SK-N-SH treated with all-trans-retinoic acid at 6 μM for 48 hours (cell line): ENCODE measurements around the gene EPHB4.

Source experiments
- ATAC-seq: fragments of 200-7000 bp; cut with Tn5 transposase; 3 replicates; pipeline ENCODE4 v1.9.1; 2020; ENCODE audit warnings: mild to moderate bottlenecking, moderate library complexity
- ARNTL ChIP-seq: fragments of 450-650 bp; formaldehyde crosslinking; IDR thresholded peaks from 2 replicates; pipeline ENCODE4 v1.5.0; 2020; ENCODE audit warnings: low read depth, mild to moderate bottlenecking, moderate library complexity, borderline replicate concordance
- BACH2 ChIP-seq: fragments of 250-450 bp; sonication (Bioruptor Pico); IDR thresholded peaks from 2 replicates; pipeline ENCODE4 v1.9.0; 2021; ENCODE audit warnings: mild to moderate bottlenecking, borderline replicate concordance
- CSDC2 ChIP-seq: fragments of 250-450 bp; sonication (Bioruptor Pico); IDR thresholded peaks from 2 replicates; pipeline ENCODE4 v1.5.0; 2020; ENCODE audit warnings: mild to moderate bottlenecking, moderate library complexity
- ESRRG ChIP-seq: fragments of 250-450 bp; sonication (Bioruptor Pico); IDR thresholded peaks from 2 replicates; pipeline ENCODE4 v1.6.1; 2021; ENCODE audit warnings: mild to moderate bottlenecking
- GLIS3 ChIP-seq: fragments of 250-450 bp; sonication (Bioruptor Pico); IDR thresholded peaks from 2 replicates; pipeline ENCODE4 v1.5.0; 2020; ENCODE audit warnings: mild to moderate bottlenecking, moderate library complexity
- ISL1 ChIP-seq: fragments of 250-450 bp; sonication (Bioruptor Pico); IDR thresholded peaks from 2 replicates; pipeline ENCODE4 v2.1.2; 2022; ENCODE audit warnings: mild to moderate bottlenecking, moderate library complexity
- OSR1 ChIP-seq: fragments of 250-450 bp; sonication (Bioruptor Pico); IDR thresholded peaks from 2 replicates; pipeline ENCODE4 v1.8.0; 2022; ENCODE audit warnings: moderate library complexity, mild to moderate bottlenecking, inconsistent platforms
- PPARA ChIP-seq: fragments of 250-450 bp; sonication (Bioruptor Pico); IDR thresholded peaks from 2 replicates; pipeline ENCODE4 v1.5.0; 2020; ENCODE audit warnings: mild to moderate bottlenecking, borderline replicate concordance
- RARB ChIP-seq: fragments of 250-450 bp; sonication (Bioruptor Pico); IDR thresholded peaks from 2 replicates; pipeline ENCODE4 v1.8.0; 2021; ENCODE audit warnings: mild to moderate bottlenecking, moderate library complexity
- SNAI2 ChIP-seq: fragments of 250-450 bp; sonication (Bioruptor Pico); IDR thresholded peaks from 2 replicates; pipeline ENCODE4 v1.5.0; 2020; ENCODE audit warnings: mild to moderate bottlenecking, moderate library complexity
- TCF4 ChIP-seq: fragments of 250-450 bp; sonication (Bioruptor Pico); IDR thresholded peaks from 2 replicates; pipeline ENCODE4 v1.8.0; 2021; ENCODE audit warnings: mild to moderate bottlenecking, moderate library complexity, borderline replicate concordance
- TOX ChIP-seq: fragments of 250-450 bp; sonication (Bioruptor Pico); IDR thresholded peaks from 2 replicates; pipeline ENCODE4 v1.8.0; 2021; ENCODE audit warnings: mild to moderate bottlenecking, moderate library complexity, borderline replicate concordance
- ZC3H10 ChIP-seq: fragments of 250-450 bp; sonication (Bioruptor Pico); IDR thresholded peaks from 2 replicates; pipeline ENCODE4 v1.5.1; 2021; ENCODE audit warnings: mild to moderate bottlenecking, moderate library complexity
- ZFP3 ChIP-seq: fragments of 250-450 bp; sonication (Bioruptor Pico); IDR thresholded peaks from 2 replicates; pipeline ENCODE4 v1.5.0; 2020; ENCODE audit warnings: mild to moderate bottlenecking, moderate library complexity
- ZFP30 ChIP-seq: fragments of 450-650 bp; formaldehyde crosslinking; IDR thresholded peaks from 2 replicates; pipeline ENCODE4 v1.5.0; 2022; ENCODE audit warnings: mild to moderate bottlenecking, moderate library complexity
- ZNF565 ChIP-seq: fragments of 450-650 bp; formaldehyde crosslinking; conservative IDR thresholded peaks from 2 replicates; pipeline ENCODE4 v1.5.0; 2020; ENCODE audit warnings: low read depth, mild to moderate bottlenecking, moderate library complexity
- ZNF70 ChIP-seq: fragments of 450-650 bp; formaldehyde crosslinking; IDR thresholded peaks from 2 replicates; pipeline ENCODE4 v1.5.0; 2020; ENCODE audit warnings: mild to moderate bottlenecking, moderate library complexity
- ZNF8 ChIP-seq: fragments of 450-650 bp; formaldehyde crosslinking; IDR thresholded peaks from 2 replicates; pipeline ENCODE4 v1.5.0; 2020; ENCODE audit warnings: mild to moderate bottlenecking, moderate library complexity
- TF ChIP-seq, protein P1 (sequence below): fragments of 250-450 bp; sonication (Bioruptor Pico); IDR thresholded peaks from 2 replicates; pipeline ENCODE4 v1.8.0; 2021; ENCODE audit warnings: low read depth, mild to moderate bottlenecking, moderate library complexity, borderline replicate concordance
- TF ChIP-seq, protein P2 (sequence below): fragments of 250-450 bp; sonication (Bioruptor Pico); IDR thresholded peaks from 2 replicates; pipeline ENCODE4 v1.5.1; 2021; ENCODE audit warnings: mild to moderate bottlenecking, moderate library complexity
- TF ChIP-seq, protein P3 (sequence below): fragments of 250-450 bp; sonication (Bioruptor Pico); IDR thresholded peaks from 2 replicates; pipeline ENCODE4 v1.8.0; 2020; ENCODE audit warnings: mild to moderate bottlenecking, moderate library complexity, borderline replicate concordance
- TF ChIP-seq, protein P4 (sequence below): fragments of 250-450 bp; sonication (Bioruptor Pico); IDR thresholded peaks from 2 replicates; pipeline ENCODE4 v1.5.0; 2020; ENCODE audit warnings: mild to moderate bottlenecking, moderate library complexity

The EPHB4 gene

DNA sequence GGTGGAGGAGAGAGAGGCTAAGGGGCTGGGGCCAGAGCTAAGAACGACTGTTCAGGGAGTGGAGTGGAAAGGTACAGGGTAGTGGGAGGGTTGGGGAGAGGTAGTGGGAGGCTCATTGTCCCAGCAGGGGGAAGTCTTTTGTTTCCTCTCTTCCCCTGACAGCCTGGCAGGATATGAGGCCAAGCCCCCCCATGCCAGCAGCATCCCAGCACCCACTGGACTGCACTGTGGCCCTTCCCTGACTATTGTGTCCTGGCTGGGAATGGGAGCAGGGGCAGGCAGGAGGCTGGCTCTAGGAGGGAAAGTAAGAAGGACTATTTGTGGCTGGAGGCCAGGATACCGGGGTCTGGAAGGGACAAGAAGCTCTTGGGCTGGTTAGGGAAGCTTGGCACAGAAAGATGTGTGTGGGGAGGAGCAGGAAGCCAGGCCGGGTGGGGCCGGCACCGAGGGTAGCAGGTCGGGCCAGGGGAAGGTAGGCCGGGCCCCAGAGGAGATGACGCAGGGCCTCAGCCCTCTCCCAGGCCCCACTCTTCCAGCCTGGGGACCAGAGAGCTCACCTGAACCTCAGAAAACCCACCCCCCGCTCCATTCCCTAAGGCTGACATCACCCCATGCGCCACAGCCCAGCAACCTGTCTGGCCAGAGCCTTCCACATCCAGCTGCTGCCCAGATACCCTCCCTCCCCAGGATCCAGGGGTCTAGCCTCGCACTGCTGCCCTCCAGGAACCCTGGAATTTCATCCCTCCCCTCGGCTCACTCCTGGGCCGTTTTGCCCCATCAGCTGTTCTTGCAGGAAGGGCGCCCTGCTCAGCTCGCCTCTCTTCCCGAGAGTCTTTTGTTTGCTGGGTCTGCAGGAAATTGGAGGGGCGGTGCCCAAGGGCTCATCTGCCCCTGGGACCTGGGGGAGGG is 8.8 kb upstream of the EPHB4 start (continued):
- TF ChIP-seq, protein P1, sequence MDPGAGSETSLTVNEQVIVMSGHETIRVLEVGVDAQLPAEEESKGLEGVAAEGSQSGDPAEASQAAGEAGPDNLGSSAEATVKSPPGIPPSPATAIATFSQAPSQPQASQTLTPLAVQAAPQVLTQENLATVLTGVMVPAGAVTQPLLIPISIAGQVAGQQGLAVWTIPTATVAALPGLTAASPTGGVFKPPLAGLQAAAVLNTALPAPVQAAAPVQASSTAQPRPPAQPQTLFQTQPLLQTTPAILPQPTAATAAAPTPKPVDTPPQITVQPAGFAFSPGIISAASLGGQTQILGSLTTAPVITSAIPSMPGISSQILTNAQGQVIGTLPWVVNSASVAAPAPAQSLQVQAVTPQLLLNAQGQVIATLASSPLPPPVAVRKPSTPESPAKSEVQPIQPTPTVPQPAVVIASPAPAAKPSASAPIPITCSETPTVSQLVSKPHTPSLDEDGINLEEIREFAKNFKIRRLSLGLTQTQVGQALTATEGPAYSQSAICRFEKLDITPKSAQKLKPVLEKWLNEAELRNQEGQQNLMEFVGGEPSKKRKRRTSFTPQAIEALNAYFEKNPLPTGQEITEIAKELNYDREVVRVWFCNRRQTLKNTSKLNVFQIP (CRISPR knock-in tag): no peak
- TF ChIP-seq ISL1 (no peak), TOX (CRISPR knock-in tag) (no peak), ZNF70 (CRISPR knock-in tag) (no peak), ZNF565 (CRISPR knock-in tag) (no peak), CSDC2 (CRISPR knock-in tag) (no peak), SNAI2 (CRISPR knock-in tag) (no peak), ARNTL (CRISPR knock-in tag) (no peak), RARB (CRISPR knock-in tag) (no peak), ZFP30 (no peak), OSR1 (no peak)
- TF ChIP-seq, protein P2, sequence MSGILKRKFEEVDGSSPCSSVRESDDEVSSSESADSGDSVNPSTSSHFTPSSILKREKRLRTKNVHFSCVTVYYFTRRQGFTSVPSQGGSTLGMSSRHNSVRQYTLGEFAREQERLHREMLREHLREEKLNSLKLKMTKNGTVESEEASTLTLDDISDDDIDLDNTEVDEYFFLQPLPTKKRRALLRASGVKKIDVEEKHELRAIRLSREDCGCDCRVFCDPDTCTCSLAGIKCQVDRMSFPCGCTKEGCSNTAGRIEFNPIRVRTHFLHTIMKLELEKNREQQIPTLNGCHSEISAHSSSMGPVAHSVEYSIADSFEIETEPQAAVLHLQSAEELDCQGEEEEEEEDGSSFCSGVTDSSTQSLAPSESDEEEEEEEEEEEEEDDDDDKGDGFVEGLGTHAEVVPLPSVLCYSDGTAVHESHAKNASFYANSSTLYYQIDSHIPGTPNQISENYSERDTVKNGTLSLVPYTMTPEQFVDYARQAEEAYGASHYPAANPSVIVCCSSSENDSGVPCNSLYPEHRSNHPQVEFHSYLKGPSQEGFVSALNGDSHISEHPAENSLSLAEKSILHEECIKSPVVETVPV (CRISPR knock-in tag): no peak

DNA sequence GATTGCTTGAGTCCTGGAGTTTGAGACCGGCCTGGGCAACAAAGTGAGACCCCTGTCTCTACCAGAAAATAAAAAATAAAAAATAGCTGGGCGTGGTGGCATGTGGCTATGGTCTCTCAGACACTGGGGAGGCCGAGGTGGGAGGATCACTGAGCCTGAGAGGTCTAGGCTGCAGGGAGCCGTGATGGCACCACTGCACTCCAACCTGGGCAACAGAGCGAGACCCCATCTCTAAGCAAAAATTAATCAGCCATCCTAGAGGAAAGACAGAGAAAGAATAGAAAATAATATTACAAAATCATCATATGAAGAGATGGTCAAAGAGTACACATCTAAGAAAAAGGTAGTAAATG is 4.9 kb upstream of the EPHB4 start:
- no peak for ATAC-seq
- TF ChIP-seq, protein P3, sequence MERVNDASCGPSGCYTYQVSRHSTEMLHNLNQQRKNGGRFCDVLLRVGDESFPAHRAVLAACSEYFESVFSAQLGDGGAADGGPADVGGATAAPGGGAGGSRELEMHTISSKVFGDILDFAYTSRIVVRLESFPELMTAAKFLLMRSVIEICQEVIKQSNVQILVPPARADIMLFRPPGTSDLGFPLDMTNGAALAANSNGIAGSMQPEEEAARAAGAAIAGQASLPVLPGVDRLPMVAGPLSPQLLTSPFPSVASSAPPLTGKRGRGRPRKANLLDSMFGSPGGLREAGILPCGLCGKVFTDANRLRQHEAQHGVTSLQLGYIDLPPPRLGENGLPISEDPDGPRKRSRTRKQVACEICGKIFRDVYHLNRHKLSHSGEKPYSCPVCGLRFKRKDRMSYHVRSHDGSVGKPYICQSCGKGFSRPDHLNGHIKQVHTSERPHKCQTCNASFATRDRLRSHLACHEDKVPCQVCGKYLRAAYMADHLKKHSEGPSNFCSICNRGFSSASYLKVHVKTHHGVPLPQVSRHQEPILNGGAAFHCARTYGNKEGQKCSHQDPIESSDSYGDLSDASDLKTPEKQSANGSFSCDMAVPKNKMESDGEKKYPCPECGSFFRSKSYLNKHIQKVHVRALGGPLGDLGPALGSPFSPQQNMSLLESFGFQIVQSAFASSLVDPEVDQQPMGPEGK: no peak
- TF ChIP-seq RARB (CRISPR knock-in tag) (no peak), OSR1 (no peak), ARNTL (CRISPR knock-in tag) (no peak), ZC3H10 (CRISPR knock-in tag) (no peak), TCF4 (no peak), ZFP3 (CRISPR knock-in tag) (no peak), PPARA (CRISPR knock-in tag) (no peak), ZFP30 (no peak), ZNF70 (CRISPR knock-in tag) (no peak), ZNF8 (no peak), SNAI2 (CRISPR knock-in tag) (no peak), TOX (CRISPR knock-in tag) (no peak), CSDC2 (CRISPR knock-in tag) (no peak), BACH2 (CRISPR knock-in tag) (no peak), ESRRG (CRISPR knock-in tag) (no peak), GLIS3 (CRISPR knock-in tag) (no peak), ISL1 (no peak)
- TF ChIP-seq, protein P1 (CRISPR knock-in tag): no peak
- TF ChIP-seq, protein P4, sequence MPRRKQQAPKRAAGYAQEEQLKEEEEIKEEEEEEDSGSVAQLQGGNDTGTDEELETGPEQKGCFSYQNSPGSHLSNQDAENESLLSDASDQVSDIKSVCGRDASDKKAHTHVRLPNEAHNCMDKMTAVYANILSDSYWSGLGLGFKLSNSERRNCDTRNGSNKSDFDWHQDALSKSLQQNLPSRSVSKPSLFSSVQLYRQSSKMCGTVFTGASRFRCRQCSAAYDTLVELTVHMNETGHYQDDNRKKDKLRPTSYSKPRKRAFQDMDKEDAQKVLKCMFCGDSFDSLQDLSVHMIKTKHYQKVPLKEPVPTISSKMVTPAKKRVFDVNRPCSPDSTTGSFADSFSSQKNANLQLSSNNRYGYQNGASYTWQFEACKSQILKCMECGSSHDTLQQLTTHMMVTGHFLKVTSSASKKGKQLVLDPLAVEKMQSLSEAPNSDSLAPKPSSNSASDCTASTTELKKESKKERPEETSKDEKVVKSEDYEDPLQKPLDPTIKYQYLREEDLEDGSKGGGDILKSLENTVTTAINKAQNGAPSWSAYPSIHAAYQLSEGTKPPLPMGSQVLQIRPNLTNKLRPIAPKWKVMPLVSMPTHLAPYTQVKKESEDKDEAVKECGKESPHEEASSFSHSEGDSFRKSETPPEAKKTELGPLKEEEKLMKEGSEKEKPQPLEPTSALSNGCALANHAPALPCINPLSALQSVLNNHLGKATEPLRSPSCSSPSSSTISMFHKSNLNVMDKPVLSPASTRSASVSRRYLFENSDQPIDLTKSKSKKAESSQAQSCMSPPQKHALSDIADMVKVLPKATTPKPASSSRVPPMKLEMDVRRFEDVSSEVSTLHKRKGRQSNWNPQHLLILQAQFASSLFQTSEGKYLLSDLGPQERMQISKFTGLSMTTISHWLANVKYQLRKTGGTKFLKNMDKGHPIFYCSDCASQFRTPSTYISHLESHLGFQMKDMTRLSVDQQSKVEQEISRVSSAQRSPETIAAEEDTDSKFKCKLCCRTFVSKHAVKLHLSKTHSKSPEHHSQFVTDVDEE: no peak
